ENCODE data around the gene RGPD4.
"Not testable (repeated sequence)": the region's sequence is repeated elsewhere in the genome, so short reads cannot be mapped to it uniquely, and the experiment has no call there.

The RGPD4 gene

GRCh38 chr2:107826749-107827148 lies at the start of gene RGPD4:
Gene RGPD4, plus strand, starts transcription at chr2:107826892. Its CDS starts 122 bp downstream, at chr2:107827014.
- not testable (repeated sequence) for DNase-seq

GRCh38 chr2:107777974-107778373 lies 48.7 kb upstream of the RGPD4 start:
- DNase-seq, result no peak

GRCh38 chr2:107785756-107786155 lies 40.9 kb upstream of the RGPD4 start:
- DNase-seq, result no peak

- no peak for DNase-seq
These were observed 35.9 kb upstream of the RGPD4 start for GRCh38 chr2:107790837-107791236.

- DNase-seq, result no peak
These were observed 25.2 kb upstream of the RGPD4 start for GRCh38 chr2:107801498-107801897.

- no peak for DNase-seq
These were observed 21.8 kb upstream of the RGPD4 start for GRCh38 chr2:107804608-107805498.

- DNase-seq, result no peak
These were observed 19.8 kb upstream of the RGPD4 start for GRCh38 chr2:107806901-107807300.

- no peak for DNase-seq
These were observed 18.7 kb upstream of the RGPD4 start for GRCh38 chr2:107807988-107808387.

GRCh38 chr2:107808959-107809358 lies 17.7 kb upstream of the RGPD4 start:
- DNase-seq, result no peak

- no peak for DNase-seq
These were observed 16.9 kb upstream of the RGPD4 start for GRCh38 chr2:107809835-107810234.

GRCh38 chr2:107810734-107811133 lies 16.0 kb upstream of the RGPD4 start:
- no peak for DNase-seq

GRCh38 chr2:107811411-107811810 lies 15.3 kb upstream of the RGPD4 start:
- DNase-seq, result no peak

- DNase-seq, result no peak
These were observed 14.7 kb upstream of the RGPD4 start for GRCh38 chr2:107812006-107812405.

- DNase-seq, result no peak
These were observed 9.3 kb upstream of the RGPD4 start for GRCh38 chr2:107817378-107817777.

GRCh38 chr2:107822302-107822701 lies 4.4 kb upstream of the RGPD4 start:
- DNase-seq, result no peak

GRCh38 chr2:107824451-107825205 lies 2.1 kb upstream of the RGPD4 start:
- no peak for DNase-seq

- no peak for DNase-seq
These were observed 1.5 kb upstream of the RGPD4 start for GRCh38 chr2:107825206-107825563.

GRCh38 chr2:107829514-107829913 lies 2.8 kb downstream of the RGPD4 start:
- not testable (repeated sequence) for DNase-seq

GRCh38 chr2:107833152-107833551 lies 6.5 kb downstream of the RGPD4 start:
- not testable (repeated sequence) for DNase-seq

GRCh38 chr2:107833618-107834017 lies 6.9 kb downstream of the RGPD4 start:
- not testable (repeated sequence) for DNase-seq

GRCh38 chr2:107916121-107916520 lies 89.4 kb downstream of the RGPD4 start:
- DNase-seq, result not testable (repeated sequence)

- DNase-seq, result not testable (repeated sequence)
These were observed 90.1 kb downstream of the RGPD4 start for GRCh38 chr2:107916696-107917370.

- DNase-seq, result no peak
These were observed 100.4 kb downstream of the RGPD4 start for GRCh38 chr2:107927034-107927534.

Data from SW 1271 (cell line).